Inferior parietal cortex (tissue), 1 donor: ENCODE results near the gene OR51M1.

Experiments
- DNase-seq: peaks from one replicate; pipeline ENCODE4 v3.0.0-alpha.2; 2016; ENCODE audit errors: extremely low spot score

The OR51M1 gene

GRCh38 chr11:5390210-5390609 lies 6.6 kb downstream of the OR51M1 start:
- no peak for DNase-seq

- no peak for DNase-seq
Observed at GRCh38 chr11:5394091-5394490, 10.5 kb downstream of the OR51M1 start.

- no peak for DNase-seq
Observed at GRCh38 chr11:5398936-5399335, 15.3 kb downstream of the OR51M1 start.

GRCh38 chr11:5405173-5405572 lies 21.6 kb downstream of the OR51M1 start:
- no peak for DNase-seq

GRCh38 chr11:5420993-5421392 lies 37.4 kb downstream of the OR51M1 start:
- DNase-seq: no peak

GRCh38 chr11:5421811-5422210 lies 38.2 kb downstream of the OR51M1 start, which contains the start of gene OR51Q1:
TSS of gene OR51Q1 (plus strand) at chr11:5422111. CDS start at chr11:5422201, 90 bp downstream.
- no peak for DNase-seq

- DNase-seq: no peak
Observed at GRCh38 chr11:5423131-5423530, 39.5 kb downstream of the OR51M1 start.

- DNase-seq: no peak
Observed at GRCh38 chr11:5441414-5441813, 57.8 kb downstream of the OR51M1 start, which contains the start of gene OR51I1. TSS of gene OR51I1 (minus strand) at chr11:5441514. CDS start at chr11:5441514, 0 bp downstream.
